ENCODE results near the gene TMEM120A.

Gene TMEM120A

DNA sequence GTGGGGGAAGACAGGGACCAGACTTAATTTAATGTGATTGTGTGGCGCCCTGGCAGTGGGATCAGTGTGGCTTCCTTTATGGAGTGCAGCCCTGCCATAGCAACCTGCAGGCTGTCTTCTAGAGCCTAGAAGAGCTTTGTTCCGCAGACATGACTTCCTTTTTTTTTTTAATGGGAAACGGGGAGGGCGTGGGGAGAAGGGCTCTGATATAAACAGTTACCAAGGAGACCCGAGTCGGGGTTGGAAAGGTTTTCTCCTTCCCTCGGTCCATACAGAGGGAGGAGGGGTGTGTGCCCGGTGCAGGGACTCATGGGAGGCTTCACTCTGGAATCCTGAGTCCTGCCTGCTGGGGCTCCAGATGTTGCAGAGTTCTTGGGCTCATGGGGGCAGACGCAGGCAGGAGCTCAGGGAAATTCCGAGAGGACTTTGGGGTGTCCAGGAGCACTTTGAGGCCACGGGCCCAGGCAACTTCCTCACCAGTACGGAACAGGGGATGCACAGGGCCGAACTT, 26.9 kb downstream of the TMEM120A start:
- ATAC-seq = no peak
- no peak for TF ChIP-seq ZNF70 (CRISPR knock-in tag; IDR thresholded peaks at IDR 0.05)

DNA sequence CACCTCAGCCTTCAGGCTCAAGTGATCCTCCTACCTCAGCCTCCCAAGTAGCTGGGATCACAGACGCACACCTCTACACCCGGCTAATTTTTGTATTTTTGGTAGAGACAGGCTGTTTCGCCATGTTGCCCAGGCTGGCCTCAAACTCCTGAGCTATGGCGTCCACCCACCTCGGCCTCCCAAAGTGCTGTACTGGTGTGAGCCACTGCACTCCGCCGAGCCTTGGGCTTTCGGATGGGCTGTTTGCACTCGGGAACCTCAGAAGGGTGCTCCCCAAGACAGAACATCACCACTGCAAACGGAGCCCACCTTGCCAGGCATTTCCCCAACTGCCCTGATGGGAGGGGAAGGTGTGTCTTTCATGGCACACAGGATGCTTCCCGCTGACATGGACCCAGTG, 27.3 kb downstream of the TMEM120A start:
- no peak for ATAC-seq
- no peak for TF ChIP-seq ZC3H10 (CRISPR knock-in tag; IDR thresholded peaks at IDR 0.05)
- TF ChIP-seq, protein P1, sequence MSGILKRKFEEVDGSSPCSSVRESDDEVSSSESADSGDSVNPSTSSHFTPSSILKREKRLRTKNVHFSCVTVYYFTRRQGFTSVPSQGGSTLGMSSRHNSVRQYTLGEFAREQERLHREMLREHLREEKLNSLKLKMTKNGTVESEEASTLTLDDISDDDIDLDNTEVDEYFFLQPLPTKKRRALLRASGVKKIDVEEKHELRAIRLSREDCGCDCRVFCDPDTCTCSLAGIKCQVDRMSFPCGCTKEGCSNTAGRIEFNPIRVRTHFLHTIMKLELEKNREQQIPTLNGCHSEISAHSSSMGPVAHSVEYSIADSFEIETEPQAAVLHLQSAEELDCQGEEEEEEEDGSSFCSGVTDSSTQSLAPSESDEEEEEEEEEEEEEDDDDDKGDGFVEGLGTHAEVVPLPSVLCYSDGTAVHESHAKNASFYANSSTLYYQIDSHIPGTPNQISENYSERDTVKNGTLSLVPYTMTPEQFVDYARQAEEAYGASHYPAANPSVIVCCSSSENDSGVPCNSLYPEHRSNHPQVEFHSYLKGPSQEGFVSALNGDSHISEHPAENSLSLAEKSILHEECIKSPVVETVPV (CRISPR knock-in tag; IDR thresholded peaks at IDR 0.05) = no peak
- no peak for TF ChIP-seq PPARA (CRISPR knock-in tag; IDR thresholded peaks at IDR 0.05; ENCODE audit: borderline replicate concordance)
- TF ChIP-seq, protein P2, sequence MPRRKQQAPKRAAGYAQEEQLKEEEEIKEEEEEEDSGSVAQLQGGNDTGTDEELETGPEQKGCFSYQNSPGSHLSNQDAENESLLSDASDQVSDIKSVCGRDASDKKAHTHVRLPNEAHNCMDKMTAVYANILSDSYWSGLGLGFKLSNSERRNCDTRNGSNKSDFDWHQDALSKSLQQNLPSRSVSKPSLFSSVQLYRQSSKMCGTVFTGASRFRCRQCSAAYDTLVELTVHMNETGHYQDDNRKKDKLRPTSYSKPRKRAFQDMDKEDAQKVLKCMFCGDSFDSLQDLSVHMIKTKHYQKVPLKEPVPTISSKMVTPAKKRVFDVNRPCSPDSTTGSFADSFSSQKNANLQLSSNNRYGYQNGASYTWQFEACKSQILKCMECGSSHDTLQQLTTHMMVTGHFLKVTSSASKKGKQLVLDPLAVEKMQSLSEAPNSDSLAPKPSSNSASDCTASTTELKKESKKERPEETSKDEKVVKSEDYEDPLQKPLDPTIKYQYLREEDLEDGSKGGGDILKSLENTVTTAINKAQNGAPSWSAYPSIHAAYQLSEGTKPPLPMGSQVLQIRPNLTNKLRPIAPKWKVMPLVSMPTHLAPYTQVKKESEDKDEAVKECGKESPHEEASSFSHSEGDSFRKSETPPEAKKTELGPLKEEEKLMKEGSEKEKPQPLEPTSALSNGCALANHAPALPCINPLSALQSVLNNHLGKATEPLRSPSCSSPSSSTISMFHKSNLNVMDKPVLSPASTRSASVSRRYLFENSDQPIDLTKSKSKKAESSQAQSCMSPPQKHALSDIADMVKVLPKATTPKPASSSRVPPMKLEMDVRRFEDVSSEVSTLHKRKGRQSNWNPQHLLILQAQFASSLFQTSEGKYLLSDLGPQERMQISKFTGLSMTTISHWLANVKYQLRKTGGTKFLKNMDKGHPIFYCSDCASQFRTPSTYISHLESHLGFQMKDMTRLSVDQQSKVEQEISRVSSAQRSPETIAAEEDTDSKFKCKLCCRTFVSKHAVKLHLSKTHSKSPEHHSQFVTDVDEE (CRISPR knock-in tag; IDR thresholded peaks at IDR 0.05) = no peak
- TF ChIP-seq, protein P3, sequence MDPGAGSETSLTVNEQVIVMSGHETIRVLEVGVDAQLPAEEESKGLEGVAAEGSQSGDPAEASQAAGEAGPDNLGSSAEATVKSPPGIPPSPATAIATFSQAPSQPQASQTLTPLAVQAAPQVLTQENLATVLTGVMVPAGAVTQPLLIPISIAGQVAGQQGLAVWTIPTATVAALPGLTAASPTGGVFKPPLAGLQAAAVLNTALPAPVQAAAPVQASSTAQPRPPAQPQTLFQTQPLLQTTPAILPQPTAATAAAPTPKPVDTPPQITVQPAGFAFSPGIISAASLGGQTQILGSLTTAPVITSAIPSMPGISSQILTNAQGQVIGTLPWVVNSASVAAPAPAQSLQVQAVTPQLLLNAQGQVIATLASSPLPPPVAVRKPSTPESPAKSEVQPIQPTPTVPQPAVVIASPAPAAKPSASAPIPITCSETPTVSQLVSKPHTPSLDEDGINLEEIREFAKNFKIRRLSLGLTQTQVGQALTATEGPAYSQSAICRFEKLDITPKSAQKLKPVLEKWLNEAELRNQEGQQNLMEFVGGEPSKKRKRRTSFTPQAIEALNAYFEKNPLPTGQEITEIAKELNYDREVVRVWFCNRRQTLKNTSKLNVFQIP (CRISPR knock-in tag; IDR thresholded peaks at IDR 0.05; ENCODE audit: borderline replicate concordance, low read depth) = no peak
- no peak for TF ChIP-seq SNAI2 (CRISPR knock-in tag; IDR thresholded peaks at IDR 0.05)
- no peak for TF ChIP-seq ZNF8 (CRISPR knock-in tag; IDR thresholded peaks at IDR 0.05)
- no peak for TF ChIP-seq CSDC2 (CRISPR knock-in tag; IDR thresholded peaks at IDR 0.05)
- TF ChIP-seq RARB (CRISPR knock-in tag; IDR thresholded peaks at IDR 0.05) = no peak
- TF ChIP-seq ESRRG (CRISPR knock-in tag; IDR thresholded peaks at IDR 0.05) = no peak
- TF ChIP-seq, protein P4, sequence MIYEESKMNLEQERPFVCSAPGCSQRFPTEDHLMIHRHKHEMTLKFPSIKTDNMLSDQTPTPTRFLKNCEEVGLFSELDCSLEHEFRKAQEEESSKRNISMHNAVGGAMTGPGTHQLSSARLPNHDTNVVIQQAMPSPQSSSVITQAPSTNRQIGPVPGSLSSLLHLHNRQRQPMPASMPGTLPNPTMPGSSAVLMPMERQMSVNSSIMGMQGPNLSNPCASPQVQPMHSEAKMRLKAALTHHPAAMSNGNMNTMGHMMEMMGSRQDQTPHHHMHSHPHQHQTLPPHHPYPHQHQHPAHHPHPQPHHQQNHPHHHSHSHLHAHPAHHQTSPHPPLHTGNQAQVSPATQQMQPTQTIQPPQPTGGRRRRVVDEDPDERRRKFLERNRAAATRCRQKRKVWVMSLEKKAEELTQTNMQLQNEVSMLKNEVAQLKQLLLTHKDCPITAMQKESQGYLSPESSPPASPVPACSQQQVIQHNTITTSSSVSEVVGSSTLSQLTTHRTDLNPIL (CRISPR knock-in tag; IDR thresholded peaks at IDR 0.05; ENCODE audit: low read depth) = no peak

DNA sequence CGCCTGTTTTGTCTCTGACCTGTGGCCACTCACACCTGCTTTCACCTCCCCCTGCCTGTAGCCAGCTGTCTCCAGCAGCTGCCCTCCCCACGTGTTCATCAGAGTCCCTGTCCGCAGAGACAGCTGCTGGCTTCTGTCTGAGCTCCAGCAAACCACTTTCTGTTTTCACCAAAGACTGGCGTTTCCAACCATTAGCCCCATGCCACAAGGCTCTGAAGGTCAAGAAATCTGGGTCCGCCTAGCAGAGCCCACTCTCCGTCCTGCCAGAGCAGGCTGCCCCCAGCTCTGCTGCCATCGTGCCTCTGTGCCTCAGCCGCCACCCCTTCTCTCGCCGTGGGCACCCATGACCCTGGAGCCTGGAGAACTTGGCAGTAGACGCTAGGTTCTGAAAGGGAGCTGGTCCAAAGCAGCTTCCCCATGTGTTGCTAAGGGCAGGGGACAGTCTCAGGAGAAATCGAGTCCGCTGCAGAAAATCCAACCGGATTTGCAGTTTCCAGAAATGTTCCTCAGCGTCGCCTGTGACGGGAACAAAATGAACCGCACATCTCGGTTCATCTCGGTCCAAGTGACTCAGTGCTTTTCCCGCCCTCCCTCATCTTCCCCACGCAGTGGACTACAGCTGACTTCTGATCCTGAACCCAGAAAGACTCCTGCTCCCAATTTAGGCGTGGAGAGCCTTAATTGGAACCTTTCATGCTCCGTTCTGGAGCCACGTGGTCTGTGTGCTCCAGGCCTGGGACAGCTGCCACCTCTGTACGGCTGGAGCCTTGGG, 28.0 kb downstream of the TMEM120A start:
- TF ChIP-seq BACH2 (CRISPR knock-in tag; IDR thresholded peaks at IDR 0.05; ENCODE audit: borderline replicate concordance) (no peak), ZC3H10 (CRISPR knock-in tag; IDR thresholded peaks at IDR 0.05) (no peak), ESRRG (CRISPR knock-in tag; IDR thresholded peaks at IDR 0.05) (no peak), GLIS3 (CRISPR knock-in tag; IDR thresholded peaks at IDR 0.05) (no peak), RARB (CRISPR knock-in tag; IDR thresholded peaks at IDR 0.05) (no peak), OSR1 (CRISPR knock-in tag; IDR thresholded peaks at IDR 0.05) (no peak), ISL1 (CRISPR knock-in tag; IDR thresholded peaks at IDR 0.05) (no peak), ZNF565 (CRISPR knock-in tag; conservative IDR thresholded peaks at IDR 0.05; ENCODE audit: low read depth) (no peak), TCF4 (CRISPR knock-in tag; IDR thresholded peaks at IDR 0.05; ENCODE audit: borderline replicate concordance) (no peak), TOX (CRISPR knock-in tag; IDR thresholded peaks at IDR 0.05; ENCODE audit: borderline replicate concordance) (no peak), PPARA (CRISPR knock-in tag; IDR thresholded peaks at IDR 0.05; ENCODE audit: borderline replicate concordance) (no peak), ZFP3 (CRISPR knock-in tag; IDR thresholded peaks at IDR 0.05) (no peak), ZFP30 (CRISPR knock-in tag; IDR thresholded peaks at IDR 0.05) (no peak), SNAI2 (CRISPR knock-in tag; IDR thresholded peaks at IDR 0.05) (no peak)
- TF ChIP-seq, protein P4 (CRISPR knock-in tag; IDR thresholded peaks at IDR 0.05; ENCODE audit: low read depth) = no peak
- TF ChIP-seq, protein P5, sequence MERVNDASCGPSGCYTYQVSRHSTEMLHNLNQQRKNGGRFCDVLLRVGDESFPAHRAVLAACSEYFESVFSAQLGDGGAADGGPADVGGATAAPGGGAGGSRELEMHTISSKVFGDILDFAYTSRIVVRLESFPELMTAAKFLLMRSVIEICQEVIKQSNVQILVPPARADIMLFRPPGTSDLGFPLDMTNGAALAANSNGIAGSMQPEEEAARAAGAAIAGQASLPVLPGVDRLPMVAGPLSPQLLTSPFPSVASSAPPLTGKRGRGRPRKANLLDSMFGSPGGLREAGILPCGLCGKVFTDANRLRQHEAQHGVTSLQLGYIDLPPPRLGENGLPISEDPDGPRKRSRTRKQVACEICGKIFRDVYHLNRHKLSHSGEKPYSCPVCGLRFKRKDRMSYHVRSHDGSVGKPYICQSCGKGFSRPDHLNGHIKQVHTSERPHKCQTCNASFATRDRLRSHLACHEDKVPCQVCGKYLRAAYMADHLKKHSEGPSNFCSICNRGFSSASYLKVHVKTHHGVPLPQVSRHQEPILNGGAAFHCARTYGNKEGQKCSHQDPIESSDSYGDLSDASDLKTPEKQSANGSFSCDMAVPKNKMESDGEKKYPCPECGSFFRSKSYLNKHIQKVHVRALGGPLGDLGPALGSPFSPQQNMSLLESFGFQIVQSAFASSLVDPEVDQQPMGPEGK (CRISPR knock-in tag; IDR thresholded peaks at IDR 0.05; ENCODE audit: borderline replicate concordance) = no peak
- TF ChIP-seq, protein P3 (CRISPR knock-in tag; IDR thresholded peaks at IDR 0.05; ENCODE audit: borderline replicate concordance, low read depth) = no peak
- ATAC-seq = no peak

All from SK-N-SH treated with all-trans-retinoic acid at 6 μM for 48 hours (cell line).